ENCODE results near the gene ELAVL1. TPM values are rescaled to one million over a fixed set of nuclear protein-coding genes. Genes with fewer than 3 reads are reported as not detected.
A peak's percentile ranks its signal among the peaks of the same experiment; 100 is the strongest.

Gene ELAVL1
- total RNA-seq, 5 donors from 2014 or later (not counting 1 experiment from before 2014, with no cell fraction given) = 33.6 to 62.1 (median 57.1) TPM

- CTCF ChIA-PET = no interaction called here
- WGBS (ENCODE audit: insufficient coverage) = under 1% methylated on average over 93 of the region's 98 CpGs
Measured at GRCh38 chr19:7925171-7925851, 80.1 kb downstream of the ELAVL1 start.

GRCh38 chr19:7924651-7925170 is 80.7 kb downstream of the ELAVL1 start:
- Histone ChIP-seq H3K36me3 (ENCODE audit: control insufficient read depth in 2 of 2, extremely low read depth in 1 of 2, insufficient read depth in 1 of 2, low read length in 1 of 2) (peaks cover 6 to 13% of the 10 kb centered on the region in 2 donors), H3K27me3 (replicated peaks in 1 of 2; ENCODE audit: control insufficient read depth in 2 of 2, extremely low read depth in 1 of 2, insufficient read depth in 2 of 2, low read length in 1 of 2) (peaks cover 0 to 2% of the 10 kb centered on the region in 2 experiments), H3K9me3 (no peaks in the 10 kb centered on the region), H3K4me1 (ENCODE audit: control insufficient read depth in 1 of 2, extremely low read depth in 1 of 2, insufficient read depth in 2 of 2, low read length in 2 of 2) (peaks cover 11 to 43% of the 10 kb centered on the region in 2 experiments), H3K4me3 (ENCODE audit: control insufficient read depth in 1 of 2, extremely low read depth in 1 of 2, low read length in 1 of 2) (no peak overlapping the region), H3K27ac (ENCODE audit: low read length) (no peak overlapping the region)
- peaks cover 20 to 41% (median 26%) of the 10 kb centered on the region in 3 donors for H3K4me1 Mint-ChIP-seq
- CTCF ChIA-PET = interaction anchor here in 1 of 2 donors (0.6 to 0.7 kb wide), 2 partner anchors 15 to 103 kb away, joined by 3 to 7 read pairs; no protein-coding TSS in a partner anchor
- DNase-seq = no peak
- H3K9me3 Mint-ChIP-seq = no peaks in the 10 kb centered on the region
- H3K27ac Mint-ChIP-seq = no peak overlapping the region
- ATAC-seq (replicated peaks in 1 of 4) = no peak
- peak overlapping the region in 1 of 3 donors; percentile 74 for H3K4me3 Mint-ChIP-seq
- 81% methylated on average over 18 of the region's 34 CpGs for WGBS (ENCODE audit: insufficient coverage)
- H3K27me3 Mint-ChIP-seq = peaks cover 2 to 4% of the 10 kb centered on the region in 2 donors
- no peaks in the 10 kb centered on the region for H3K36me3 Mint-ChIP-seq
- POLR2A ChIA-PET = interaction anchor here in 1 of 2 donors (0.6 kb wide), 1 partner anchor 16 kb away, joined by 12 read pairs; no protein-coding TSS in a partner anchor

More at GRCh38 chr19:7925171-7925851, 80.1 kb downstream of the ELAVL1 start:
- H3K36me3 Mint-ChIP-seq = no peaks in the 10 kb centered on the region
- H3K27me3 Mint-ChIP-seq = no peaks in the 10 kb centered on the region
- peaks cover 14 to 39% (median 22%) of the 10 kb centered on the region in 3 donors for H3K4me1 Mint-ChIP-seq
- Histone ChIP-seq H3K36me3 (ENCODE audit: control insufficient read depth in 2 of 2, extremely low read depth in 1 of 2, insufficient read depth in 1 of 2, low read length in 1 of 2) (peaks cover 6 to 13% of the 10 kb centered on the region in 2 donors), H3K27ac (ENCODE audit: low read length) (no peak overlapping the region), H3K4me3 (ENCODE audit: control insufficient read depth in 1 of 2, extremely low read depth in 1 of 2, low read length in 1 of 2) (peak overlapping the region in 1 of 2 donors; percentile 51), H3K9me3 (no peaks in the 10 kb centered on the region), H3K4me1 (ENCODE audit: control insufficient read depth in 1 of 2, extremely low read depth in 1 of 2, insufficient read depth in 2 of 2, low read length in 2 of 2) (peaks cover 9 to 40% of the 10 kb centered on the region in 2 experiments), H3K27me3 (replicated peaks in 1 of 2; ENCODE audit: control insufficient read depth in 2 of 2, extremely low read depth in 1 of 2, insufficient read depth in 2 of 2, low read length in 1 of 2) (no peaks in the 10 kb centered on the region)
- peak; percentile 49 to 88 (median 72) for DNase-seq
- H3K4me3 Mint-ChIP-seq = peak overlapping the region; percentile 74 to 85 (median 78)
- peak in 3 of 4 experiments; percentile 15 to 26 (median 20) for ATAC-seq (replicated peaks in 1 of 4)
- H3K27ac Mint-ChIP-seq = peak overlapping the region in 1 of 2 donors; percentile 66
- H3K9me3 Mint-ChIP-seq = no peaks in the 10 kb centered on the region
- POLR2A ChIA-PET = no interaction called here

- Mint-ChIP-seq H3K27ac (no peak overlapping the region), H3K36me3 (no peaks in the 10 kb centered on the region)
Measured at GRCh38 chr19:7924241-7924640, 81.2 kb downstream of the ELAVL1 start.

GRCh38 chr19:7923295-7924191 is 81.9 kb downstream of the ELAVL1 start:
- WGBS (ENCODE audit: insufficient coverage) = 93% methylated on average over 15 of the region's 31 CpGs
- Mint-ChIP-seq H3K27me3 (peaks cover 4 to 6% of the 10 kb centered on the region in 2 donors), H3K36me3 (no peaks in the 10 kb centered on the region), H3K9me3 (no peaks in the 10 kb centered on the region), H3K27ac (no peak overlapping the region), H3K4me3 (peak overlapping the region in 1 of 3 donors; percentile 74), H3K4me1 (peaks cover 23 to 39% (median 25%) of the 10 kb centered on the region in 3 donors)
- no peak for ATAC-seq (replicated peaks in 1 of 4)
- Histone ChIP-seq H3K36me3 (ENCODE audit: control insufficient read depth in 2 of 2, extremely low read depth in 1 of 2, insufficient read depth in 1 of 2, low read length in 1 of 2) (peaks cover 6 to 13% of the 10 kb centered on the region in 2 donors), H3K4me3 (ENCODE audit: control insufficient read depth in 1 of 2, extremely low read depth in 1 of 2, low read length in 1 of 2) (no peak overlapping the region), H3K27me3 (replicated peaks in 1 of 2; ENCODE audit: control insufficient read depth in 2 of 2, extremely low read depth in 1 of 2, insufficient read depth in 2 of 2, low read length in 1 of 2) (peaks cover 0 to 13% of the 10 kb centered on the region in 2 experiments), H3K9me3 (no peaks in the 10 kb centered on the region), H3K27ac (ENCODE audit: low read length) (no peak overlapping the region), H3K4me1 (ENCODE audit: control insufficient read depth in 1 of 2, extremely low read depth in 1 of 2, insufficient read depth in 2 of 2, low read length in 2 of 2) (peaks cover 10 to 48% of the 10 kb centered on the region in 2 experiments)
- POLR2A ChIA-PET = no interaction called here
- CTCF ChIA-PET = interaction anchor here in 1 of 2 donors (0.6 to 0.7 kb wide), 3 partner anchors 16 to 727 kb away, joined by 3 to 8 read pairs (median 7); no protein-coding TSS in a partner anchor
- no peak for DNase-seq

More at GRCh38 chr19:7924241-7924640, 81.2 kb downstream of the ELAVL1 start:
- peaks cover 6 to 13% of the 10 kb centered on the region in 2 donors for H3K36me3 ChIP-seq (ENCODE audit: control insufficient read depth in 2 of 2, extremely low read depth in 1 of 2, insufficient read depth in 1 of 2, low read length in 1 of 2)
- H3K4me3 Mint-ChIP-seq = peak overlapping the region; percentile 34 to 74 (median 36)
- ChIA-PET CTCF (interaction anchor here in 1 of 2 donors (0.6 to 0.7 kb wide), 3 partner anchors 15 to 727 kb away, joined by 3 to 8 read pairs (median 7); no protein-coding TSS in a partner anchor), POLR2A (interaction anchor here in 1 of 2 donors (0.6 kb wide), 1 partner anchor 17 kb away, joined by 12 read pairs; no protein-coding TSS in a partner anchor)
- H3K27ac ChIP-seq (ENCODE audit: low read length) = no peak overlapping the region
- no peak for ATAC-seq (replicated peaks in 1 of 4)
- H3K4me1 ChIP-seq (ENCODE audit: control insufficient read depth in 1 of 2, extremely low read depth in 1 of 2, insufficient read depth in 2 of 2, low read length in 2 of 2) = peaks cover 10 to 43% of the 10 kb centered on the region in 2 experiments
- H3K9me3 ChIP-seq = no peaks in the 10 kb centered on the region
- peaks cover 0 to 6% of the 10 kb centered on the region in 2 experiments for H3K27me3 ChIP-seq (replicated peaks in 1 of 2; ENCODE audit: control insufficient read depth in 2 of 2, extremely low read depth in 1 of 2, insufficient read depth in 2 of 2, low read length in 1 of 2)
- DNase-seq = no peak
- H3K9me3 Mint-ChIP-seq = no peaks in the 10 kb centered on the region
- 89% methylated on average over 12 of the region's 12 CpGs for WGBS (ENCODE audit: insufficient coverage)
- H3K27me3 Mint-ChIP-seq = peaks cover 4 to 6% of the 10 kb centered on the region in 2 donors
- H3K4me1 Mint-ChIP-seq = peaks cover 23 to 43% (median 27%) of the 10 kb centered on the region in 3 donors
- H3K4me3 ChIP-seq (ENCODE audit: control insufficient read depth in 1 of 2, extremely low read depth in 1 of 2, low read length in 1 of 2) = no peak overlapping the region

- no peak overlapping the region for H3K4me3 ChIP-seq (ENCODE audit: control insufficient read depth in 1 of 2, extremely low read depth in 1 of 2, low read length in 1 of 2)
- no peaks in the 10 kb centered on the region for H3K9me3 Mint-ChIP-seq
- H3K27me3 ChIP-seq (replicated peaks in 1 of 2; ENCODE audit: control insufficient read depth in 2 of 2, extremely low read depth in 1 of 2, insufficient read depth in 2 of 2, low read length in 1 of 2) = peaks cover 3 to 21% of the 10 kb centered on the region in 2 experiments
- no peak overlapping the region for H3K27ac ChIP-seq (ENCODE audit: low read length)
- ChIA-PET POLR2A (no interaction called here), CTCF (interaction anchor here in 1 of 2 donors (3.6 kb wide), 1 partner anchor 54 kb away, joined by 32 read pairs; no protein-coding TSS in a partner anchor)
- no peaks in the 10 kb centered on the region for H3K36me3 Mint-ChIP-seq
- ATAC-seq (replicated peaks in 1 of 4) = no peak
- H3K36me3 ChIP-seq (ENCODE audit: control insufficient read depth in 2 of 2, extremely low read depth in 1 of 2, insufficient read depth in 1 of 2, low read length in 1 of 2) = peaks cover 6 to 13% of the 10 kb centered on the region in 2 donors
- peak overlapping the region in 2 of 3 donors; percentile 34 to 55 for H3K4me3 Mint-ChIP-seq
- peaks cover 12 to 55% of the 10 kb centered on the region in 2 experiments for H3K4me1 ChIP-seq (ENCODE audit: control insufficient read depth in 1 of 2, extremely low read depth in 1 of 2, insufficient read depth in 2 of 2, low read length in 2 of 2)
- H3K4me1 Mint-ChIP-seq = peaks cover 29 to 45% (median 30%) of the 10 kb centered on the region in 3 donors
- H3K9me3 ChIP-seq = no peaks in the 10 kb centered on the region
- DNase-seq = no peak
- 93% methylated on average over 3 of the region's 8 CpGs for WGBS (ENCODE audit: insufficient coverage)
- peaks cover 4 to 13% of the 10 kb centered on the region in 2 donors for H3K27me3 Mint-ChIP-seq
- H3K27ac Mint-ChIP-seq = no peak overlapping the region
Measured at GRCh38 chr19:7922836-7923195, 82.6 kb downstream of the ELAVL1 start.
